ENCODE results near the gene PFKFB2.

The PFKFB2 gene

GRCh38 chr1:207052911-207053769, at the start of gene PFKFB2:
Gene PFKFB2, plus strand, starts transcription at chr1:207053275. Its CDS starts 1,443 bp downstream, at chr1:207054718.
- TF ChIP-seq CTCF (IDR thresholded peaks at IDR 0.05; ENCODE audit: control insufficient read depth, insufficient read depth, low read depth, low read length, missing control alignments), result no peak
- peak within 1 kb of the TSS; percentile 75 for H3K4me3 ChIP-seq (ENCODE audit: control insufficient read depth, low read depth, low read length)
- peak; percentile 69 for DNase-seq (ENCODE audit: low read depth)

GRCh38 chr1:207004931-207005830, 47.9 kb upstream of the PFKFB2 start:
- H3K4me3 ChIP-seq (ENCODE audit: control insufficient read depth, low read depth, low read length), result no peak overlapping the region
- no peak for DNase-seq (ENCODE audit: low read depth)
- peak; percentile 83 for TF ChIP-seq CTCF (IDR thresholded peaks at IDR 0.05; ENCODE audit: control insufficient read depth, insufficient read depth, low read depth, low read length, missing control alignments)

- H3K4me3 ChIP-seq (ENCODE audit: control insufficient read depth, low read depth, low read length), result no peak overlapping the region
- TF ChIP-seq CTCF (IDR thresholded peaks at IDR 0.05; ENCODE audit: control insufficient read depth, insufficient read depth, low read depth, low read length, missing control alignments), result no peak
- DNase-seq (ENCODE audit: low read depth), result no peak
These were observed 47.0 kb upstream of the PFKFB2 start for GRCh38 chr1:207006083-207006482.

- no peak for TF ChIP-seq CTCF (IDR thresholded peaks at IDR 0.05; ENCODE audit: control insufficient read depth, insufficient read depth, low read depth, low read length, missing control alignments)
These were observed 46.2 kb upstream of the PFKFB2 start for GRCh38 chr1:207006914-207007313.

GRCh38 chr1:207007352-207008033, 45.6 kb upstream of the PFKFB2 start:
- peak; percentile 88 for DNase-seq (ENCODE audit: low read depth)
- TF ChIP-seq CTCF (IDR thresholded peaks at IDR 0.05; ENCODE audit: control insufficient read depth, insufficient read depth, low read depth, low read length, missing control alignments), result no peak

More at GRCh38 chr1:207006914-207007313, 46.2 kb upstream of the PFKFB2 start:
- no peak overlapping the region for H3K4me3 ChIP-seq (ENCODE audit: control insufficient read depth, low read depth, low read length)
- DNase-seq (ENCODE audit: low read depth), result no peak

More at GRCh38 chr1:207007352-207008033, 45.6 kb upstream of the PFKFB2 start:
- no peak overlapping the region for H3K4me3 ChIP-seq (ENCODE audit: control insufficient read depth, low read depth, low read length)

All from AG09309 (cell line).